Measurements from ENCODE around the gene DTWD2.
A peak's percentile ranks its signal among the peaks of the same experiment; 100 is the strongest.
"Not testable (repeated sequence)": the region's sequence is repeated elsewhere in the genome, so short reads cannot be mapped to it uniquely, and the experiment has no call there.

The DTWD2 gene

DNA sequence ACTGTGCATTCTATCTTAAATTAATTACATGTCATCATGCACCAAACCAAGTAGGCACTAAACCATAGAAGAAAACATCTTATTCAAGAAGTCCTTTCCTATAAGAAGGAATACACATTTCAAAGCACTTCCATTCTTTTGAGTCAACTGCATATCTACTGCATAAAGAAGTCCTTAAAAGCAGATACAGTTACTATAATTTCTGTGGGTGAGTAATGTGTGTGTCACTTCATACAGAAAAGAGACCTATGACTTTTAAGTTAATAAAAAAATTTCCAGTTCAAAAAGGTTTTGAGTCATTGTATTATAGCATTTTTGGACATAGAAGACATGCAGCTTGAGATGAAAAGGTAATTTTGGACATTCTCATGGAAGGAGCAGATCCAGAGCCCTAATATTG, 125.0 kb downstream of the DTWD2 start:
- DNase-seq (ENCODE audit: low spot score) = no peak

DNA sequence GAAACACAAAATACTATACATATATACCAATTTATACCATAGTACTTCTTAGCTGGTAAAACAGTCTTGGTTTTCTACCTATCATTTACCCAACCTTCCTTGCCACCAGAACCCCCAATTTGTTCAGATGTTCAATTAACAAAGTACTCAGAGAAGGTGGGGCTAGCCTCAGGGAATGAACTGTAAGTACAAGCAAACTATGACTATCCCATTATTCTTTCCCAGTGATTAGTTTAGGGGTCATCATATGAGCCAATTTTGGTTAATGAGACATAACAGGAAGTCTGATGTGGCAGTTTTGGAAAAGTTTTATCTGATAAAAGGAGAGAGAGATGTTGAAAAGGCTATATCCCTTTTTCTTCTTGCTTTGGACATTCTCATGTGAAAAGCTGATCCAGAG, 125.8 kb downstream of the DTWD2 start:
- no peak for DNase-seq (ENCODE audit: low spot score)

DNA sequence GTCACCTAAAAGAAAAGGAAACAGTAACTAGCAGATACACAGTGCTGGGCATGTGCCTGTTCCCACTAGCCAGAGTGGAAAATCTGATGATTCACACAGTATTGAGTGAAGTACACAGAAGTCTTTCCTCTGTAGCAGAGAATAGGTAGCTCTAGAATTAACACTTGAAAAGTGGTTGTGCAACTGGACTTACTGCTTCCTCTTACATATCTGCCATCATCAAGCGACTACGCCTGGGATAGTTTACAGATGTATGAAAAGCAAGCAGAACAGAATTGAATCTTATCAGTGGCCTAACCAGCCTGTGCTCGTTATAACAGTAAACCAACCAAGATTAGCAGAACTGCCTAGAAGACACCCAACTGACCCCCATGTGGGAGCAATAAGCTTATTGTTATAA, 130.6 kb downstream of the DTWD2 start:
- no peak for DNase-seq (ENCODE audit: low spot score)

DNA sequence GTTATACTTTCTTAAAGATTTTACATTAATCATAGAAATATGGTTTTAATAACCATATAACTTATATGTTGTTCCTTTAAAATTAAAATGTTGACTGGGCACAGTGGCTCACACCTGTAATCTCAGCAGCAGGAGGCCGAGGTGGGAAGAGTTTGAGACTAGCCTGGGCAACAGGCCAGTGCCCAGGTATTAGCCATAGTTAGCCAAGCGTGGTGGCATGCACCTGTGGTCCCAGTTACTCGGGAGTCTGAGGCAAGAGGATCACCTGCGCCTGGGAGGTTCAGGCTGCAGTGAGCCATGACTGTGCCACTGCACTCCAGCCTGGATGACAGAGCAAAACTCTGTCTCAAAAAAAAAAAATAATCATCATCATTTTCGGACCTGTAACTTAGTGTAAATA, 133.5 kb downstream of the DTWD2 start:
- DNase-seq (ENCODE audit: low spot score) = no peak

DNA sequence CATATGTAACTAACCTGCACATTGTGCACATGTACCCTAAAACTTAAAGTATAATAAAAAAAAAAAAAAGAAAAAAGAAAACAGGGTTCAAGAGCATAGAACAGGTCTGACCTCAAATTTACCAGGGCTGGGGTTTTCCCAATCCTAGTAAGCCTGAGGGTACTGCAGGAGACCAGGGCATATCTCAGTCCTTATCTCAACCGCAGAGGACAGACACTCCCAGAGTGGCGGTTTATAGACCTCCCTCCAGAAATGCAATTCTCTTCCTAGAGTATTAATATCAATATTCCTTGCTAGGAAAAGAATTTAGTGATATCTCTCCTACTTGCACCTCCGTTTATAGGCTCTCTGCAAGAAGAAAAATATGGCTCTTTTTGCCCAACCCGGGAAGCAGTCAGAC, 136.6 kb downstream of the DTWD2 start:
- DNase-seq (ENCODE audit: low spot score) = not testable (repeated sequence)

DNA sequence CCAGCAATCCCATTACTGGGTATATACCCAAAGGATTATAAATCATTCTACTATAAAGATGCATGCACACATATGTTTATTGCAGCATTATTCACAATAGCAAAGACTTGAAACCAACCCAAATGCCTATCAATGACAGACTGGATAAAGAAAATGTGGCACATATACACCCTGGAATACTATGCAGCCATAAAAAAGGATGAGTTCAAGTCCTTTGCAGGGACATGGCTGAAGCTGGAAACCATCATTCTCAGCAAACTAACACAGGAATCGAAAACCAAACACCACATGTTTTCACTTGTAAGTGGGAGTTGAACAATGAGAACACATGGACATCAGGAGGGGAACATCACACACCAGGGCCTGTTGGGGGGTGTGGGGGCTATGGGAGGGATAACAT, 138.8 kb downstream of the DTWD2 start:
- not testable (repeated sequence) for DNase-seq (ENCODE audit: low spot score)

DNA sequence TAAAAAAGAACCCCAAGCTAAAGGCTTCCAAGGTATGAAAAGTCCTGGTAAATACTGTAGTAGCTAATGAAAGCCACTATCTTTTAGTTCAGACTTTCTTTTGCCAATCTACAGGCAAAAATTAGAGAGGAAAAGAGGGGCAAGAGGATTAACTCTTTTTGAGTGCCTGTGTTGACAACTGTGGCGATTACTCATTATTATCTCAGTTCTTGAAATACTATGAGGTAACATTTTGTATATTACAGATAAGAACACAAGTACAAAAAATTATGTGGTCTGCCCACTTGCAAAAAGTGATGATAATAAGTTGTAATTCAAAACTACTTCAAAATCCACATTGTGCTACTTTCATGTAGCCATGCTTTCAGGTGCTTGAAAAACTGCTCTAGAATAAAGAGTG, 144.0 kb downstream of the DTWD2 start:
- no peak for DNase-seq (ENCODE audit: low spot score)

DNA sequence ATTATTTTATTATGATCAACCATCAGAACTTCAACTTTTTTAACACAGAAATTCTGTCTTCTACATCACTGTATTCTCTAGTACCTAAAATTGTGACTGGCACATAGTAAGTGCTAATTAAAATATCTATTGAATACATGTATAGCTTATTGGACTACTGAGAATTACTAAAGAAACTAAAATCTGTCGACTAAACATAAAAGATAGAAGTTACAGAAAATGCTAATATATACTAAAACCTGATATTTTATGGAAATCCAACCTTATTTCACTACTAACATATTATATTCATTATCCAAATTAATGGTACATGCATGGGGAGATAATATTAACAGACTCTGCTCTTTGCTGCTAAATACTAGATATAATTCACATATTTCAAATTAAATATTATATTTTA, 153.6 kb downstream of the DTWD2 start:
- DNase-seq (ENCODE audit: low spot score) = no peak

DNA sequence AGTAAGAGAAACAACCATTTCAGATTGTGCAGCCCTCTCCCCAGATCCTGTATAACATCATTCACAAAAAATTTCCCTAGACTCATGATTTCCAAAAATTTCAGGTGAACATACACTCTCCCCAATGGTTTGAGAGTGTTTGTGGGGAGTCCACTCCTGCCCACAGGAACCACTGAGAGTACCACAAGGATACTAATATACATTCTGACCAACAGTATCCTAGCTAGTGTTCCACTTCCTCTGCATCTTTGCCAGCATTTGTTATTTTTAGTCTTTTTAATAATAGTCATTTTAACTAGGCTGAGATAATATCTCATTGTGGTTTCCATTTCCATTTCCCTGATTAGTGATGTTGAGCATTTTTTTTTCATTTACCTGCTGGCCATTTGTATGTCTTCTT, 155.4 kb downstream of the DTWD2 start:
- no peak for DNase-seq (ENCODE audit: low spot score)

DNA sequence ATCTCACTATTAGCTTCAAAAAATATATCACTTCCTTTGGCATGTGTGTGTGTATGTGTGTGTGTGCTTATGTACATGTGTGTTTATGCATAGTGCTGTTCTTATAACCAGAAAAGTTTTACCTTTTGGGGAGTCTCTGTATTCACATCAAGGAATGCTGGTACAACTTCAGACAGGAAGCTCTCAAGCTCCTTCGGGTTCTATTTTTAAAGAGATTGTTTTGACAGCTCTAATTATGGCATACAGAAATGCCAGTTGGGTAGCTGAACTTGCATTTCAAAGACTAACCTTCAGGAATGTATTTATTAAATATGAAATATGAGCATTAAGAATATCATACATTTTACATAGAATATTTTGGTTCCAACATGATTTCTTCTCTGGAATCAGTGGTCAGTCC, 163.1 kb downstream of the DTWD2 start:
- no peak for DNase-seq (ENCODE audit: low spot score)

DNA sequence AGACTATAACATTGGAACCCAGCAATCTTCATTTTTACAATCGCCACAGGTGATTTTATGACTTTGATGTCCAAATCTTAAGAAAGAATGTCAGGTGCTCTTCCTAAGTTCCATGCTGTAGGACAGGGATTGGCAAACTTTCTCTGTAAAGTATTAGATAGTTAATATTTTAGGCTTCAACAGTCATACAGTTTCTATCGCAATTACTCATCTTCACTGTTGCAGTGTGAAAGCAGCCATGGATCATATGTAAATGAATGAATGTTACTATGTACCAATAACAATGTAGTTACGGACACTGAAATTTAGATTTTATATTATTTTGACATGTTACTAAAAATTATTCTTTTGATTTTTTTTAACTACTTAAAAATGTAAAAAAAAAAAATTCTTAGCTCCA, 169.7 kb downstream of the DTWD2 start:
- DNase-seq (ENCODE audit: low spot score) = no peak

DNA sequence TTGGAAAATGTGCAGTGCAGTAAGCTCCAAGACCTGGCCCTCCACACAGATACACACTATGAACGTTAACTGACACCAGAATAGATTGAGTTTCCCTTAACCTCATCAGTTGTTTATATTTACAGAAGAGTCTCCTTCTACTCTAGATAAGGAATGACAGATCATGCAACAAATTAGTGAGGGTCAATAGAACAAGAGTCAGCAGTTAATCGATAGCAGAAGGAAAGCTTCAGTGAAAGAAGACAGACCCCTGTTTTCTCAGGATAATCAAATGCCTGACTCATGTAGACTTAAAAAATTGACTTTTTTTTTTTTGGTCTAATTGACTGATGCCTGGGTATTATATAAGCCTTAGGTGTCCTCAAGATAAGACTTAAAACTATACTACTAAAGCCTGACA, 179.9 kb downstream of the DTWD2 start:
- no peak for DNase-seq (ENCODE audit: low spot score)

DNA sequence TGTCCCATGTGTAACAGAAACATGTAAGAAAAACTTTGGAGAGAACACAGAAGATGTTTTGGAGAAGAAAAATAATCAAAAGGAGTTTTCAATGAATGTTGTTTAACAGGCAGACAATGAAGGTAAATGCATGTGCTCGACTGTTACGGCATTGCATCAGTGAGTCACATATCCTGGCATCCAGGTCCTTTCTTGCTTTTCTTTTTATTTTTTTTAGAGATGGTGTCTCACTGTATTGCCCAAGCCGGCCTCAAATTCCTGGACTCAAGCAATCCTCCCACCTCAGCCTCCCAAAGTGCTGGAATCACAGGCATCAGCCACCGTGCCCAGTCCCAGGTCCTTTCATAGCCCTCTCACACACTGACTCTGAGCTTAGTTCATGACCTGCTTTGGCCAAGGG, 181.8 kb downstream of the DTWD2 start:
- DNase-seq (ENCODE audit: low spot score) = no peak

DNA sequence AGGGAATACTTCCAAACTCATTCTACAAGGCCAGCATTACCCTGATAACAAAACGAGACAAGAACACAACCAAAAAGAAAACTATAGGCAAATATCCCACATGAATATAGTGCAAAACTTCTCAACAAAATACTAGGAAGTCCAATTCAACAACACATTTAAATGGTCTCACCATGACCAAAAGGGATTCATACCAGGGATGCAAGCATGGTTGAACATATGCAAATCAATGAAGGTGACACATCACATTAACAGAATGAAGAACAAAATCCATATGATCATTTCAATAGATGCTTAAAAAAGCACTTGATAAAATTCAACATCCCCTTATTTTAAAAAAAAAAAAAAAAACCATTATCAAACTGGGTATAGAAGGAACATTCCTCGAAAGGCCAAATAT, 186.0 kb downstream of the DTWD2 start:
- DNase-seq (ENCODE audit: low spot score) = no peak

DNA sequence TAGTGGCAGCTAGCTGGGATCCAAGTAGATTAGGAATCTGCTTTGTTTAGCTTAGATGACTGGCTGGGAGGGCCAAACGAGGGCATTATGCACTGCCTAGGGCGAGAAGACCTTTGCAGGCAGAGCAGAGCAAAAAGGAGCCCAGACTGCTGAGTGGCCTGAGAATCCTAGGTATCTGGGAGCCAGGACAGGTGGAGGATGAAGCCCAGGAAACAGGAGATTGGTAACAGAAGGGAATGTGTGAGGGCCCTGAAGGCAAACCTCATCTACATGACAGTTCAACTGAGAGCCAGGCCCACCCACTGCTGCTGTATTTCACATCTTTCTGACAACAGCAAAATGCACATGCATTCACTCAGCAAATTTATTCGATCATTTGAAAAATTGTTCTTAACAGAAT, 192.3 kb downstream of the DTWD2 start:
- no peak for DNase-seq (ENCODE audit: low spot score)

DNA sequence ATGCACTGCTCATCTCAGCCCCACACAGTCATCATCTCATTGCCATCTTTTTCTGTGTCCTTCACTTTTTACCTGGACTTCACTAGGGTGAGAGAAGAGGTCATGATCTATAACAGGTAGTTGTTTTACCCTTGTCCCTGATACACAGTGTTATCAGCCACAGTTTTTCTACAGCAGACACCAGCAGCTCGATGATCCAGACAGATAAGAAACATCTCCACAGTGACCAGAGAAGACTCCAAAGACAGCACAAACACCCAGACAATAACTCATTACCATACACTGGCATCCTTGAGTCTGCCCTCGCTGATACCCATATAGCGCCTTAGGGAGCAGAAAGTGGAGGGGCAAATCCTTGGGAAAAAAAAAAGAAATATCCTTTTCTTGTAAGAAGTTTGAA, 194.1 kb downstream of the DTWD2 start:
- DNase-seq (ENCODE audit: low spot score) = no peak

DNA sequence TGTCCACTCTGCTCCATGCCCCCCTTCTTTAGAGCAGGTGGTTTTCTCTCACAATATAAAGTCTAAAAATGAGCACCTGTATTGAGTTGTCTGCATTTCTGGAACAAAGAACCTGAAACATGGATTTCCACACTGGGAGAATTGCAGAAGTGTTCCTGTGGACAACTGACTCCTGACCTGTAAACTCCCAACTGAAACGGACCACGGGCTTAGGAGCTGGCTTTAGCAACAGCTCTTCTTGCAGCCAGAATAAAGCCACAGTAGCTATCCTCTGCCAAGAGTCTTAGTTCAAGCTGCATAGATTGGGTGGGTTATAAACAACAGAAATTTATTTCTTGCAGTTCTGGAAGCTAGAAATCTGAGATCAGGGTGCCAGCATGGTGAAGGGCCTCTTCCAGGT, 194.7 kb downstream of the DTWD2 start:
- DNase-seq (ENCODE audit: low spot score) = no peak

DNA sequence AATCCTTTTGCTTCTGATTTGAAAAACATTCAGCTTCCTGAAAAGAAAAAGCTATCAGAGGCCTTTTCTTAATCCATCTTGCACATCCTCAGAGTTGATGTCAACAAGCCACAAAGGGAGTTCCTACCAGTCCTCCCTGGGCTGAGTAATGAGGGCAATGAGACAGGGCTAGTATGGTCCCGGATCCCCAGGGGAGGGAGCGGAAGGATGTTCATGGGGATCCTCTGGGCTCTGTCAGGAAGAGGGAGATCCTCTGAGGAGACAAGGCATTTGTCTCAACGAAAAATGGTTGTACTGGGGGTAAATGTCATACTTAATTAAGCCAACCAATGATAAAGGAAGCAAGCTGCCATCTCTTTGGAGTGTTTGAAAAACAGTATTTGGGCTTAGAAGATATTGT, 195.3 kb downstream of the DTWD2 start:
- DNase-seq (ENCODE audit: low spot score) = no peak

DNA sequence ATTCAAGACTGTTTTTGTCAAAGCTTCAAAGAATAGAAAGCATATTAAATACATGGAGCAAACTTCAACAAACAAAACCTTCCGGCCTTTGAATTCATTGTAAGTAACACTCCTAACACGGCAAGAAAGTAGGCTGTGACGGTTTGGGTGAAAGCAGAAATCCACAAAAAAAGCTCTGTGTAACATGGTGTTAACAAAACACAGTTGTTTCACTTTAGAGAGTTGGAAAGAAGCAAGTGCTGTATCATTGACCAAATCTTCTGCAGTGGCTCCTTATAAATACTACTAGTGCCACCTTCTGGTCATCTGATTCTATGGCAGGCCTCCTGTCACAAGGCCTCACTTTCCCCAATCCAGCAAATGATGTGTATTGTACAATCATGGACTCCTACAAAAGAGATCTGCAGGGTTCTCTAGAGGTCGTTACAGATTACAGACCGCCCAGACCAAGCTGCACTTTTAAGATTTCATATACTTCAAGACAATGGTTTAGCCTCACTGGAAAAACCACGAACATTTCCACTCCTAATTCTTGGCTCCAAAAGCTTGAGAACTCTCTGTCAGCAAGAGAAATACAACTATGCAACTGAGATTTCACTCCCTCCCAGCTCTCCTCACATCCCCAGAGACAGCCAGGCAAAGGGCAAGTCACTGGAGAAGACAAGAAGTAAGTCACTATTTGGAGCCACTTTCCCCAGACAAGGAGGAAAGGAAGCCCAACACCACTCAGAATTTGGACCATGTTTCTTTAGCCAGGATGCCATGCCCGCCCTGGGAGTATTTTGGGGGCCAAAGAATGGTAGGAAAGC, 196.2 kb downstream of the DTWD2 start:
- DNase-seq (ENCODE audit: low spot score) = peak; percentile 88

DNA sequence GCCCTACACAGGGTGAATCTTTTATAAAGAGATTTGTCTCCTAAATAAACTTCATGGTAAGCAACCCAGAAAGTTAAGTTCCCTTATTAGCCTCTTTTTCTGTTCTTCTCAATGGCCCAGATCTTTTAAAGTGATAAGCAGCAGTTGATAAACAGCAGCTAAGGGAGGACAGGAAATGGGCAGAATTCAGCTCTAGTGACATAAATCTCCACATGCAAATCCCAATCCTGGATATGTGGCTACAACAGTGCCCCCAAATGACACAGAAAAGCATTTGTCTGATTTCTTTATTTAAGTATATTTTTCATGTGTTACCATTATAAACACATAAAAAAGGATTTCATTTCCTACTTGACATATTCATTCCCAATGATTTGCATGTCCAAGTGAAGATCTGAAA, 199.0 kb downstream of the DTWD2 start:
- DNase-seq (ENCODE audit: low spot score) = no peak

DNA sequence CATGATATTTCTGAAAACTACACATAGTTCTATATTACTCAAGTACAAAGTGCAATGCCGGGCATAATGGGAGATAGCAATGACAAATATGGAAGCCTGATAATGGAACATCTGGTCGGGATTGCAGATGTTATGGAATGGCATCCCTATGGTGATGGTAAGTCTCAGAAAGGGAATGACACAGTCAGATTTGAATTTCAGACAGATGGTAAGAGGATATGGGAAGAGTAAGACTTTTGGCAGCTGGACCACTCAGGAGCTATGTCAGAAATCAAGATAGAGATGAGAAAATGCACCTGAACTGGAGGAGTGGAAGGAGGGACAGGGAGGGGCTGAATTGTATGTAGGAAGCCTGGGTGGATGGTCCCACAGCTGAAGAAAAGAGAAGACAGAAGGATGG, 200.0 kb downstream of the DTWD2 start:
- DNase-seq (ENCODE audit: low spot score) = no peak

Data from Ammon's horn (tissue), 1 donor.